Body of pancreas (tissue), 4 donors: ENCODE data around the gene PALLD. TPM values are rescaled to one million over a fixed set of nuclear protein-coding genes. Genes with fewer than 3 reads are reported as not detected.

Experiments used
- ATAC-seq: fragments of 150-250 bp; one replicate; pipeline ENCODE4 v1.9.1; 2016
- DNase-seq, 4 donors: peaks; one replicate each; pipeline ENCODE4 v3.0.0-alpha.2; 2019
- H3K27ac ChIP-seq, 4 donors: fragments of 200-600 bp; sonication (generic); 1 replicate in 3 of 4; 2 replicates in 1 of 4; pipeline versions ENCODE4 v1.5.1 to v1.6.1; 2016 to 2019; ENCODE audit warnings: mild to moderate bottlenecking in 1 of 4, mixed read lengths in 1 of 4, moderate library complexity in 1 of 4
- H3K27me3 ChIP-seq, 2 donors: fragments of 200-600 bp; sonication (generic); one replicate each; pipeline ENCODE4 v1.6.0; 2016; ENCODE audit warnings: mild to moderate bottlenecking in 1 of 2
- H3K36me3 ChIP-seq, 2 donors: fragments of 200-600 bp; sonication (generic); replicated peaks in 1 of 2; 2 replicates each; pipeline ENCODE4 v1.5.1; 2016; ENCODE audit warnings: low read depth in 2 of 2; ENCODE audit not compliant: insufficient read depth in 1 of 2
- H3K4me1 ChIP-seq: fragments of 200-600 bp; sonication (generic); one replicate; pipeline ENCODE4 v1.6.0; 2016
- H3K4me3 ChIP-seq, 2 donors: fragments of 200-600 bp; sonication (generic); 1 replicate in 1 of 2; 2 replicates in 1 of 2; pipeline ENCODE4 v1.5.1; 2016 to 2019
- H3K9me3 ChIP-seq, 3 donors: fragments of 200-600 bp; sonication (generic); 1 replicate in 2 of 3; 2 replicates in 1 of 3; pipeline ENCODE4 v1.5.1; 2016
- POLR2A ChIP-seq, 3 donors: fragments of 450-650 bp; IDR thresholded peaks; one replicate each; pipeline ENCODE4 v1.6.1; 2016; ENCODE audit warnings: antibody characterized with exemption in 3 of 3, mild to moderate bottlenecking in 2 of 3
- WGBS, 2 donors: methylation state at CpG; one replicate each; pipeline ENCODE4 v1.1.5; 2017; 5-methylcytosine and 5-hydroxymethylcytosine counted together
- intact Hi-C: fragments of 100-400 bp; cut with DNase I; formaldehyde crosslinking; loops from one replicate; pipeline ENCODE4 v1.15.1; 2023
- total RNA-seq, 2 donors: library from RNA; depleted of rRNA; stranded (reverse); fragments of >200 nt; gene quantifications; one replicate each; pipeline ENCODE4 v1.1.0, GENCODE V29; 2016
- TF ChIP-seq, protein P1 (sequence below), 7 experiments: fragments of 450-650 bp in 4 of 7; fragments of 200-600 bp in 3 of 7; sonication (generic) in 3 of 7; IDR thresholded peaks; one replicate each; pipeline ENCODE4 v1.5.1; 2016 to 2019; ENCODE audit warnings: antibody characterized with exemption in 7 of 7

The PALLD gene
- total RNA-seq, 2 donors from 2014 or later, result 46.8 to 52.4 TPM

DNA sequence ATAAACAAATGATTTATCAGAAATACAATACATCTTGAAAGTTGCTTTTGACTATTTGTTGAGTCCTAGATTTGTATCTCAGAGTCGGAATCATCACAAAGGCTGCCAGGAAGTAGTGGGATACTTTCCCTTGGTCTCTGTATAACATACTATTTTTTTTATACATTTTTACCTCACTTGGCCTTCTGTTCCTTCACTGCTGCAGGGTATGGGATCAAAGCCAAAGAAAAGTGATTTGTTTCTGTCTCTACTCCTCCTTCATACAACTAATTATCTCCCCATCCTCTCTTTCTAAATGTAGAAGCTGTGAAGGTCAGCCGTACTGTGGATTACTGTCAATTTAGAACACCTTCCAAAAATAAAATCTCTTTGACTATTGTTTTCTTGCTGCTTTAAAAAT, 24.9 kb downstream of the PALLD start:
- intact Hi-C loops, result no loop called here
- H3K27ac ChIP-seq, result no peak overlapping the region
- no peaks in the 10 kb centered on the region for H3K27me3 ChIP-seq
- H3K4me1 ChIP-seq, result no peaks in the 10 kb centered on the region
- no peaks in the 10 kb centered on the region for H3K36me3 ChIP-seq
- WGBS, 2 donors, result 54 to 57% methylated on average over 2 of the region's 2 CpGs
- no peaks in the 10 kb centered on the region for H3K9me3 ChIP-seq
- H3K4me3 ChIP-seq, result no peak overlapping the region
- ATAC-seq (no peak), DNase-seq (no peak)
- TF ChIP-seq, protein P1, sequence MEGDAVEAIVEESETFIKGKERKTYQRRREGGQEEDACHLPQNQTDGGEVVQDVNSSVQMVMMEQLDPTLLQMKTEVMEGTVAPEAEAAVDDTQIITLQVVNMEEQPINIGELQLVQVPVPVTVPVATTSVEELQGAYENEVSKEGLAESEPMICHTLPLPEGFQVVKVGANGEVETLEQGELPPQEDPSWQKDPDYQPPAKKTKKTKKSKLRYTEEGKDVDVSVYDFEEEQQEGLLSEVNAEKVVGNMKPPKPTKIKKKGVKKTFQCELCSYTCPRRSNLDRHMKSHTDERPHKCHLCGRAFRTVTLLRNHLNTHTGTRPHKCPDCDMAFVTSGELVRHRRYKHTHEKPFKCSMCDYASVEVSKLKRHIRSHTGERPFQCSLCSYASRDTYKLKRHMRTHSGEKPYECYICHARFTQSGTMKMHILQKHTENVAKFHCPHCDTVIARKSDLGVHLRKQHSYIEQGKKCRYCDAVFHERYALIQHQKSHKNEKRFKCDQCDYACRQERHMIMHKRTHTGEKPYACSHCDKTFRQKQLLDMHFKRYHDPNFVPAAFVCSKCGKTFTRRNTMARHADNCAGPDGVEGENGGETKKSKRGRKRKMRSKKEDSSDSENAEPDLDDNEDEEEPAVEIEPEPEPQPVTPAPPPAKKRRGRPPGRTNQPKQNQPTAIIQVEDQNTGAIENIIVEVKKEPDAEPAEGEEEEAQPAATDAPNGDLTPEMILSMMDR (IDR thresholded peaks at IDR 0.05), result no peak
- no peak for TF ChIP-seq POLR2A (IDR thresholded peaks at IDR 0.05)

DNA sequence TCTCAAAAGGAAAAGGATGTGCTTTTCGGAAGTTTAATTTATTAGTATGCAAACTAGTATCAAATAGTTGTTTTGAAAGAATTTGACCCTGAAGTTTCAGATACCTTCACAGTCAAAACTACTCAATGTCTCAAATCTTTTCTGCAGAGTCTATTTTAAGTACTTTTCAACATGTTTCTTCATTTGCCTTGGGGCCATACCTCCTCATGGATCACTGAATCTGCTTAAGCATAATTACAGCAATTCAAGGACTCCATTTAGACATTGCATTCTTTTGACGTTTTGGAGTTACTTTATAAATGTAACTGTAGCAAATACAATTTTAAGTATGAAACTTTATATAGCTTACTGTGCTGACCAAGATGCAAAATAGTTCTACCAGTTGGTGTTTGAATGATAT, 25.5 kb downstream of the PALLD start:
- H3K27ac ChIP-seq, result no peak overlapping the region
- TF ChIP-seq POLR2A (IDR thresholded peaks at IDR 0.05), result no peak
- TF ChIP-seq, protein P1 (IDR thresholded peaks at IDR 0.05), result no peak
- no peaks in the 10 kb centered on the region for H3K27me3 ChIP-seq
- no peak for DNase-seq
- H3K36me3 ChIP-seq, result no peaks in the 10 kb centered on the region
- WGBS, 2 donors, result 58 to 67% methylated on average over 2 of the region's 2 CpGs
- no peak for ATAC-seq
- H3K9me3 ChIP-seq, result no peaks in the 10 kb centered on the region
- intact Hi-C loops, result no loop called here
- no peak overlapping the region for H3K4me3 ChIP-seq
- no peaks in the 10 kb centered on the region for H3K4me1 ChIP-seq

DNA sequence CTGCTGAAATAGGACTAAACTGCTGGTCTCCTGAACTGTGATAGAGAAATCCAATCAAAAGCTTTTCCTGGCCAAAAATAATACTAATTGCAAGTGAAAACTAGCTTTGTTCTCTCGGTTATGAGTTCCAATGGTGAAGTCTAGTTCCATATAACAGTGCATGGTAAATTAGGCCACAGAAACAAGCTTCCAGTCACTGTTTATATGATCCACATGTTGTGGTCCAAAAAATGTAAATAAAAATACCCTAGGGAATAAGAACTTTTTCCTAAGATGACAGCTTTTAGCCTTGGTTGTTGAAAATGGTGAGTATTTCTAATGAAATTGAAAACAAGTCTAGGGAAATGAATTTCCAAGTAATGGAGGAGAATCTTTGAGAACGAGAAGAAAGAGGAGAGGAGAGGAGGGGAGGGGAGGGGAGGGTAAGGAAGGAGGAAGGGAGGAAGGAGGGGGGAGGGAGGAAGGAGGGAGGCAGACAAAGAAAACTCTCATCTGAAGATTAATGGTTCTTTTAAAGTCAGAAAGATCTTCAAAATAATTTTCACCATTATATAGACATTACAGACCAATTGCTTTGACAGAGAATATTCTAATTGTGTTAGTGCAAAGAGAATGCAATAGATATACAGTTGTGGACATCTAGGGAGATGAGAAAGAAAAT, 26.1 kb downstream of the PALLD start:
- TF ChIP-seq POLR2A (IDR thresholded peaks at IDR 0.05), result no peak
- TF ChIP-seq, protein P1 (IDR thresholded peaks at IDR 0.05), result no peak
- Histone ChIP-seq H3K27ac (no peak overlapping the region), H3K36me3 (no peaks in the 10 kb centered on the region), H3K4me3 (no peak overlapping the region), H3K9me3 (no peaks in the 10 kb centered on the region), H3K27me3 (no peaks in the 10 kb centered on the region), H3K4me1 (no peaks in the 10 kb centered on the region)
- DNase-seq (no peak), ATAC-seq (no peak)
- intact Hi-C loops, result no loop called here
- WGBS, 2 donors, result 72% methylated on average over 2 of the region's 2 CpGs

DNA sequence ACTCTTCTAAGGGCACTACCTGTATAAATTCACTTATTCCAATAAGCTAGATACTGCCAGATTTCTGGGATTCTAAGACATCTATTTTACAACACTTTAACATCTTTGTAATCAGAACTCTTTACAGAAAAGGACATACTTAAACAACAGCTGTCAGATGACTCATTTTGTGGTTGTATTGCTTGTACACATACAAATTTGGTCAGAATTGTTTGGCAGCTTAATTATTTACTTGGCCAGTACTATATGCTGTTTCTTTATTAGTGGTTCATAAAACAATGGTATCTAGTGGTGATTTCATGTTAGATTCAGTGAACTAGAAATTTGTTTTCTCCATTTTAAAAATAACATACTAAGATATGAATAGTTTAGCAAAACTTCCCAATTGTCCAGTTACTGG, 27.2 kb downstream of the PALLD start:
- no peak for TF ChIP-seq POLR2A (IDR thresholded peaks at IDR 0.05)
- TF ChIP-seq, protein P1 (IDR thresholded peaks at IDR 0.05), result no peak
- DNase-seq (no peak), ATAC-seq (no peak)
- no peaks in the 10 kb centered on the region for H3K4me1 ChIP-seq
- intact Hi-C loops, result no loop called here
- no peaks in the 10 kb centered on the region for H3K9me3 ChIP-seq
- H3K27me3 ChIP-seq, result no peaks in the 10 kb centered on the region
- H3K4me3 ChIP-seq, result no peak overlapping the region
- H3K36me3 ChIP-seq, result no peaks in the 10 kb centered on the region
- H3K27ac ChIP-seq, result no peak overlapping the region

DNA sequence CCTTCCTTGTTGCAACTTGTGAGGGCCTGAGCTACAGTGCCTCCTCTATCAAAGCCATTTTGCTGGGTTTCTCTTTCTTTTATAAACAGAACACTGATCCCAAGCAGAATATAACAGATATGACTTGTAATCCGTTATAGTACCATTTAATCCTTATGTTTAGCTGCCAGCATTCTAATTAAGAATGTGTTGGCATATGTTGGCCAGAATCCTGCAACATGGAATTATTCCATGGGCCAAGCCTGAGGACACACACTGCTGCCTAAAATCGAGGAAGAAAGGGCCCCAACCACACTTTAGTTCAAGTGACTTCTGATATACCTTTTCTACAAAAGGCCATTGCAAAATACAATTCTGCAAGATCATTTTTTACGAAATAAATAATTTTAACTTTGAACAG, 28.0 kb downstream of the PALLD start:
- no peak overlapping the region for H3K4me3 ChIP-seq
- 62 to 69% methylated on average over 3 of the region's 3 CpGs for WGBS, 2 donors
- ATAC-seq (no peak), DNase-seq (no peak)
- H3K27me3 ChIP-seq, result no peaks in the 10 kb centered on the region
- H3K4me1 ChIP-seq, result no peaks in the 10 kb centered on the region
- intact Hi-C loops, result no loop called here
- H3K27ac ChIP-seq, result no peak overlapping the region
- TF ChIP-seq POLR2A (IDR thresholded peaks at IDR 0.05), result no peak
- TF ChIP-seq, protein P1 (IDR thresholded peaks at IDR 0.05), result no peak
- H3K36me3 ChIP-seq, result no peaks in the 10 kb centered on the region
- H3K9me3 ChIP-seq, result no peaks in the 10 kb centered on the region
